SK-N-SH (cell line): ENCODE measurements around the gene GPER1. TPM values are rescaled to one million over a fixed set of nuclear protein-coding genes. Genes with fewer than 3 reads are reported as not detected.

Experiments used
- CTCF ChIA-PET: fragments of 300-600, 350-600 bp; formaldehyde crosslinking; extraction: SDS; loops from one replicate; lab custom pipeline; 2021; lab: Yijun Ruan, JAX
- POLR2A ChIA-PET: fragments of 350-600 bp; sonication (Branson Sonifier 250); formaldehyde crosslinking; extraction: SDS; loops from one replicate; lab custom pipeline; 2020; ENCODE audit warnings: antibody characterized with exemption, inconsistent platforms; lab: Yijun Ruan, JAX
- DNase-seq: peaks from one replicate; pipeline ENCODE4 v3.0.0; 2012
- H2AFZ ChIP-seq: fragments of 200-600 bp; sonication (generic); 2 replicates; pipeline ENCODE4 v1.8.1; 2016; ENCODE audit warnings: antibody characterized with exemption, mild to moderate bottlenecking, low read depth
- H3F3A ChIP-seq: fragments of 200-600 bp; sonication (generic); replicated peaks from 2 replicates; pipeline ENCODE3; 2016; ENCODE audit warnings: antibody characterized with exemption, mild to moderate bottlenecking; ENCODE audit not compliant: insufficient read depth
- H3K27ac ChIP-seq, 2 experiments: fragments of 200-500 bp in 1 of 2; fragments of 200-600 bp in 1 of 2; sonication (Bioruptor generic) in 1 of 2; sonication (generic), shearing (Covaris generic) in 1 of 2; 2 replicates each; pipeline versions ENCODE4 v1.5.1 to v1.6.1; 2014 to 2016; ENCODE audit warnings: low read depth in 2 of 2, inconsistent platforms in 1 of 2, low read length in 1 of 2, mild to moderate bottlenecking in 1 of 2, mixed read lengths in 1 of 2
- H3K27me3 ChIP-seq: fragments of 200-600 bp; sonication (generic), shearing (Covaris generic); 2 replicates; pipeline ENCODE4 v1.6.1; 2016; ENCODE audit warnings: mixed run types; ENCODE audit not compliant: insufficient read depth
- H3K36me3 ChIP-seq, 2 experiments: fragments of 200-500 bp in 1 of 2; fragments of 200-600 bp in 1 of 2; sonication (Bioruptor generic) in 1 of 2; sonication (generic) in 1 of 2; replicated peaks in 1 of 2; 2 replicates each; pipeline versions ENCODE3 to v1.5.1; 2014 to 2016; ENCODE audit warnings: low read length in 1 of 2, mild to moderate bottlenecking in 1 of 2; ENCODE audit not compliant: insufficient read depth in 2 of 2, control insufficient read depth in 1 of 2
- H3K4me1 ChIP-seq, 2 experiments: fragments of 200-500 bp in 1 of 2; fragments of 200-600 bp in 1 of 2; sonication (Bioruptor generic) in 1 of 2; sonication (generic), shearing (Covaris generic) in 1 of 2; 2 replicates each; pipeline versions ENCODE4 v1.5.1 to v1.6.1; 2014 to 2016; ENCODE audit warnings: low read depth in 1 of 2, low read length in 1 of 2, mixed run types in 1 of 2; ENCODE audit not compliant: insufficient read depth in 2 of 2, control insufficient read depth in 1 of 2
- H3K4me2 ChIP-seq: fragments of 200-600 bp; sonication (generic), shearing (Covaris generic); 2 replicates; pipeline ENCODE4 v1.6.1; 2017; ENCODE audit warnings: mixed run types
- H3K4me3 ChIP-seq, 2 experiments: fragments of 200-500 bp in 1 of 2; fragments of 200-600 bp in 1 of 2; sonication (Bioruptor generic) in 1 of 2; sonication (generic), shearing (Covaris generic) in 1 of 2; 2 replicates each; pipeline versions ENCODE4 v1.5.1 to v1.8.1; 2014 to 2016; ENCODE audit warnings: low read depth in 2 of 2, inconsistent platforms in 1 of 2, low read length in 1 of 2, mild to moderate bottlenecking in 1 of 2, mixed read lengths in 1 of 2, moderate library complexity in 1 of 2
- H3K79me2 ChIP-seq: fragments of 200-600 bp; sonication (generic); 2 replicates; pipeline ENCODE4 v1.8.1; 2017; ENCODE audit warnings: mild to moderate bottlenecking; ENCODE audit not compliant: insufficient read depth
- H3K9ac ChIP-seq: fragments of 200-600 bp; sonication (generic); 2 replicates; pipeline ENCODE4 v1.6.1; 2017; ENCODE audit warnings: mixed run types
- H3K9me2 ChIP-seq: fragments of 200-600 bp; sonication (generic); 2 replicates; pipeline ENCODE4 v1.6.1; 2017; ENCODE audit warnings: mixed run types
- H3K9me3 ChIP-seq: fragments of 200-600 bp; sonication (generic); 2 replicates; pipeline ENCODE4 v1.6.1; 2017; ENCODE audit warnings: mixed run types, mild to moderate bottlenecking, moderate library complexity
- H4K20me1 ChIP-seq: fragments of 200-600 bp; sonication (generic); 2 replicates; pipeline ENCODE4 v1.6.1; 2017; ENCODE audit warnings: mild to moderate bottlenecking, mixed run types; ENCODE audit not compliant: insufficient read depth
- CHD2 ChIP-seq: fragments of 150-350 bp; IDR thresholded peaks from 2 replicates; pipeline ENCODE4 v1.6.1; 2018; ENCODE audit warnings: low read length; ENCODE audit not compliant: partially characterized antibody
- EP300 ChIP-seq, 2 experiments: IDR thresholded peaks; 2 replicates each; pipeline versions ENCODE4 v1.4.0 to v1.6.1; 2012; ENCODE audit warnings: borderline replicate concordance in 1 of 2, low read depth in 1 of 2, low read length in 1 of 2
- GATA2 ChIP-seq: sonication (generic); formaldehyde crosslinking; IDR thresholded peaks from 2 replicates; pipeline ENCODE4 v1.5.0; 2020; ENCODE audit warnings: mild to moderate bottlenecking, missing genetic modification reagents
- MAX ChIP-seq: IDR thresholded peaks from 2 replicates; pipeline ENCODE4 v1.4.0; 2012; ENCODE audit warnings: low read depth
- NRF1 ChIP-seq: IDR thresholded peaks from 2 replicates; pipeline ENCODE4 v1.6.1; 2012; ENCODE audit warnings: low read depth, mild to moderate bottlenecking, low read length
- PBX3 ChIP-seq: IDR thresholded peaks from 2 replicates; pipeline ENCODE4; 2012
- POLR2AphosphoS5 ChIP-seq: IDR thresholded peaks from 2 replicates; pipeline ENCODE4 v1.6.1; 2012; ENCODE audit warnings: low read depth, low read length
- REST ChIP-seq: IDR thresholded peaks from 2 replicates; pipeline ENCODE4 v1.6.1; 2012; ENCODE audit warnings: mild to moderate bottlenecking, low read depth, low read length, moderate library complexity
- RXRA ChIP-seq: IDR thresholded peaks from 2 replicates; pipeline ENCODE4 v1.4.0; 2012; ENCODE audit warnings: low read depth, mild to moderate bottlenecking, borderline replicate concordance
- SIN3A ChIP-seq: IDR thresholded peaks from 2 replicates; pipeline ENCODE4 v1.6.1; 2012; ENCODE audit warnings: low read depth, mild to moderate bottlenecking, low read length, moderate library complexity, borderline replicate concordance
- TAF1 ChIP-seq: IDR thresholded peaks from 2 replicates; pipeline ENCODE4 v1.6.1; 2012; ENCODE audit warnings: low read depth, mild to moderate bottlenecking, low read length, moderate library complexity, borderline replicate concordance
- TCF12 ChIP-seq: IDR thresholded peaks from 2 replicates; pipeline ENCODE4 v1.4.0; 2012
- TEAD4 ChIP-seq: IDR thresholded peaks from 2 replicates; pipeline ENCODE4 v1.4.0; 2012; ENCODE audit warnings: mild to moderate bottlenecking, borderline replicate concordance; ENCODE audit not compliant: insufficient read depth
- ZBTB33 ChIP-seq: IDR thresholded peaks from 2 replicates; pipeline ENCODE4 v1.4.0; 2012; ENCODE audit warnings: low read depth, borderline replicate concordance
- WGBS: methylation state at CpG from one replicate; pipeline ENCODE4 v1.1.6; 2017; ENCODE audit warnings: low lambda C conversion rate; 5-methylcytosine and 5-hydroxymethylcytosine counted together
- polyA plus RNA-seq, 3 experiments: library from polyadenylated mRNA; depleted of rRNA; stranded (reverse); fragments of >200 nt; gene quantifications; 2 replicates each; pipeline ENCODE4 v1.2.3, GENCODE V29; 2012

GPER1 gene
- polyA plus RNA-seq, 1 of the 3 experiments (the other 2 are of a cell fraction) = 6.4 TPM

- Histone ChIP-seq H3K4me2 (no peak overlapping the region), H3K27ac (no peak overlapping the region), H3K4me3 (no peak overlapping the region), H3F3A (no peaks in the 10 kb centered on the region)
- no peak for TF ChIP-seq RXRA
- TF ChIP-seq ZBTB33 = no peak
- no peak for TF ChIP-seq SIN3A
- no peak for TF ChIP-seq POLR2AphosphoS5
- no peak for TF ChIP-seq TEAD4
- TF ChIP-seq GATA2 (CRISPR knock-in tag) = no peak
- TF ChIP-seq PBX3 = no peak
- TF ChIP-seq NRF1 = no peak
- no peak for TF ChIP-seq TAF1
- TF ChIP-seq CHD2 = no peak
- no peak for TF ChIP-seq TCF12
- no peak for TF ChIP-seq EP300 (IDR thresholded peaks at IDR 0.05; ENCODE audit: borderline replicate concordance in 1 of 2, low read depth in 1 of 2, low read length in 1 of 2)
- TF ChIP-seq MAX = no peak
- TF ChIP-seq REST = no peak
- TF ChIP-seq, all 33 proteins: peak for 0
- Histone ChIP-seq H3K9me3 (no peaks in the 10 kb centered on the region), H4K20me1 (peaks cover 32% of the 10 kb centered on the region), H3K27me3 (no peaks in the 10 kb centered on the region), H3K79me2 (peaks cover 21% of the 10 kb centered on the region; the same call in 1 of the 2 replicates), H3K4me1 (peaks cover 12 to 49% of the 10 kb centered on the region in 2 experiments; a peak in 3 of 4 replicates), H3K36me3 (peaks cover 0 to 18% of the 10 kb centered on the region in 2 experiments), H3K9me2 (no peaks in the 10 kb centered on the region), H2AFZ (no peak overlapping the region), H3K9ac (no peak overlapping the region)
- ChIA-PET POLR2A (no interaction called here), CTCF (interaction anchor here (0.7 to 9.8 kb wide), 3 partner anchors 11 to 375 kb away, joined by 3 to 79 read pairs (median 53); partner anchors contain the start of gene GPER1)
- WGBS = 95% methylated on average over 26 of the region's 26 CpGs
- no peak for DNase-seq
Observed at GRCh38 chr7:1099154-1099542, 11.2 kb downstream of the GPER1 start.
